ENCODE results near the gene FCER1G.

The FCER1G gene

DNA sequence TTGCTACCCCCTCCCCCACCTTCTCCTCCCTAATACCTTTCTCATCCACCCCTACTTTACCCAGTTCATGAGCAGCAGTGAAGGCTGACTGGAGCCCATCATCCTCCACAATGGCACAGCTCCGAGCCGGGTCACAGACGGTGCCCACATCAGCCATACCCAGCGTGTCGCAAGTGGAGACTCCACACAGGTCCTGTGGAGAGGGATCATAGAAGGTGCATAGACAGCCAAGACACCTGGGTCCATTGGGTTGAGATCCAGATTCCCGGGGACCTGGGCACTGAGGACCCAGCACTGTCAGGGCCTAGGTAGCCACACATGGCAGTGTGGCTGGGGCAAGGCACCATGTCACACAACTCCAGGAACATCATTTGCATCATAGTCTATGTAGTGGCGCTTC is 19.0 kb upstream of the FCER1G start:
- H3K36me3 ChIP-seq (ENCODE audit: insufficient read depth, low read length) = no peaks in the 10 kb centered on the region
- H3K27ac ChIP-seq (ENCODE audit: low read depth, low read length, poor library complexity, severe bottlenecking) = no peak overlapping the region
- H3K4me2 ChIP-seq (ENCODE audit: low read length) = no peak overlapping the region
- no peaks in the 10 kb centered on the region for H3F3A ChIP-seq (ENCODE audit: insufficient read depth, low read length)
- no peaks in the 10 kb centered on the region for H4K20me1 ChIP-seq (ENCODE audit: insufficient read depth, low read length)
- H3K9me2 ChIP-seq (ENCODE audit: low read depth, low read length) = no peaks in the 10 kb centered on the region
- H3K4me1 ChIP-seq (ENCODE audit: insufficient read depth, low read length, severe bottlenecking) = peaks cover 7% of the 10 kb centered on the region
- H3K9ac ChIP-seq (ENCODE audit: low read length) = no peak overlapping the region
- no peak overlapping the region for H3K4me3 ChIP-seq (ENCODE audit: low read depth, low read length, poor library complexity, severe bottlenecking)
- TF ChIP-seq EZH2 (IDR thresholded peaks at IDR 0.05; ENCODE audit: borderline replicate concordance, low read length) (no peak), CTCF (IDR thresholded peaks at IDR 0.05; ENCODE audit: low read length) (no peak)
- H3K9me3 ChIP-seq (ENCODE audit: low read length) = no peaks in the 10 kb centered on the region
- no peaks in the 10 kb centered on the region for H3K27me3 ChIP-seq (ENCODE audit: insufficient read depth, low read length)
- no peak overlapping the region for H2AFZ ChIP-seq (ENCODE audit: low read length)
- no peaks in the 10 kb centered on the region for H3K79me2 ChIP-seq (ENCODE audit: insufficient read depth, low read length)

DNA sequence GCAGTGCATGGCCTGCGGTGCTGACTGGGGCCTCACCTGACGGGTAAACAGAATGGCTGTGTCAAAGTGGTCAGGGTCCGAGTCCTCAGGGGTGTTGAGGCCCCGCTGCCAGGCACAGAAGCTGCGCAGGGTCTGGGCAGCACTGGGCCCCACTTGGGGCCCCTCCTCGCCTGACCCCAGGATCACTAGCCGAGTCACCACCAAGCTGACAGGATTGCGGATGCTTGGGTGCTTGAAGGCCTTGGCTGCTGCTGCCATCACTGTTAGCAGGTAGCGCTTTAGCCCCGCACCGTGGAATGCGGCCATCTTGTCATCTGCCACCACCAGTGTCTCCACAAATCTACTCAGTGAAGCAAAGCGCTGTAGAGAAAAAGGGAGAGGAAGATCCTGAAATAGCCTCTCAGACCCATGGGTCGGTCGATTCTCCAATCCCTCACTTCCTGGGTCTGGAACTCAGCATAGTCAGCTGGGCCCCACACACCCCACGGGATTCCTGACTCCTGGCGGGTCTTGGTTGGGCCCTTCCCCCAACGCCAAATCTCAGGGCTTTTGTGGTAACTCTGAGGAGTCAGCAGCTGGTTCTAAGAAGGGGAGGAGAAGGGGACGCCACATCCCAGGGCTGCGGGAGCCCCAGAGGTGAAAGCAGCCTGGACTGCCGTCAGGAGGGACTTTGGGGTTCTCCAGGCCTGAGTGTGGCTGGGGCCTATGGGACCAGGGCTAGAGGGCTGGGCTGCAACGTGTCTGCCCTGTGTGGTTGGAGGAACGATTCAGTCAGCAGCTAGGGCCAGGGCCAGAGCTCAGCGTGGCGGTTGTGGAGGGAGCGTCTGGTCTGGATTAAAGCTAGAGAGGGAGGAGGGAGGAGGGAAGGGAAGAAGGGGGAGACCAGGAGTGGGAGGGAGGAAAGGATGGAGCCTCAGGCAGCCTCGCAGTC is 18.3 kb upstream of the FCER1G start:
- Histone ChIP-seq H3K9ac (ENCODE audit: low read length) (no peak overlapping the region), H3K4me1 (ENCODE audit: insufficient read depth, low read length, severe bottlenecking) (peaks cover 14% of the 10 kb centered on the region), H3K79me2 (ENCODE audit: insufficient read depth, low read length) (no peaks in the 10 kb centered on the region), H3K4me2 (ENCODE audit: low read length) (no peak overlapping the region), H3K27me3 (ENCODE audit: insufficient read depth, low read length) (no peaks in the 10 kb centered on the region), H4K20me1 (ENCODE audit: insufficient read depth, low read length) (no peaks in the 10 kb centered on the region), H3K27ac (ENCODE audit: low read depth, low read length, poor library complexity, severe bottlenecking) (no peak overlapping the region), H3K4me3 (ENCODE audit: low read depth, low read length, poor library complexity, severe bottlenecking) (no peak overlapping the region), H3F3A (ENCODE audit: insufficient read depth, low read length) (no peaks in the 10 kb centered on the region), H3K36me3 (ENCODE audit: insufficient read depth, low read length) (no peaks in the 10 kb centered on the region), H2AFZ (ENCODE audit: low read length) (no peak overlapping the region), H3K9me3 (ENCODE audit: low read length) (no peaks in the 10 kb centered on the region), H3K9me2 (ENCODE audit: low read depth, low read length) (no peaks in the 10 kb centered on the region)
- TF ChIP-seq EZH2 (IDR thresholded peaks at IDR 0.05; ENCODE audit: borderline replicate concordance, low read length) (no peak), CTCF (IDR thresholded peaks at IDR 0.05; ENCODE audit: low read length) (no peak)

DNA sequence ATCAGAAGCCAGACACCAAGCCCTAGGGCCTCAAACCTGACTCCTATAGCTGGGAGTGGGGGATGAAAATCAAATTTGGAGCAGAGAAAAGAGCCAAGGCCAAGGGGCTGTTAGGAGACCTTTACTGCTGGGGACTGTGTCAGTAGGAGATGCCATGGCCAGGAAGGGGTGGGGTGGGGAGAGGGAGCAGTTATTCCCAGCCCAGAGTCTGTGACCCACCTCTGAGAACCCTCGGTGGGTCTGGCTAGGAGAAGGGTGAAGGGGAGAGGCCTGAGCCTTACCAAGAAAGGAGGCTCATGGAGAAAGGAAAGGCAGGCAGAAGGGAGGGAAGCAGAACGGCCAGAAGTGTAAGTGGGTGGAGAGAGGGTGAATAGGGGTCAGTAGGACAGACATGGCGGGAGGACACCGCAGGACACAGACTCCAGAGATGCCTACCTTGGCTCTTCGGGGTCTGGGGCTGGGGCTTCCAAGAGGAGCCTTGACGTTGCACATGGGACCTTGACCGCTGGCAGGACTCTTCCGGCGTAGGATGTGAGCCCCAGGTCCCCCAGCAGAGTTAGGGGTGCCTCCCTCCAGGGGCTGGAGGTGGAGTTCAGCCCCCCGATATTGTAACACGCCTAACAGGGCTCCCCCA is 17.4 kb upstream of the FCER1G start:
- H3K9me3 ChIP-seq (ENCODE audit: low read length) = no peaks in the 10 kb centered on the region
- no peak overlapping the region for H2AFZ ChIP-seq (ENCODE audit: low read length)
- no peak overlapping the region for H3K4me2 ChIP-seq (ENCODE audit: low read length)
- no peak overlapping the region for H3K9ac ChIP-seq (ENCODE audit: low read length)
- H3K4me3 ChIP-seq (ENCODE audit: low read depth, low read length, poor library complexity, severe bottlenecking) = no peak overlapping the region
- H3K9me2 ChIP-seq (ENCODE audit: low read depth, low read length) = no peaks in the 10 kb centered on the region
- no peak overlapping the region for H3K27ac ChIP-seq (ENCODE audit: low read depth, low read length, poor library complexity, severe bottlenecking)
- no peaks in the 10 kb centered on the region for H3K79me2 ChIP-seq (ENCODE audit: insufficient read depth, low read length)
- no peaks in the 10 kb centered on the region for H3K36me3 ChIP-seq (ENCODE audit: insufficient read depth, low read length)
- no peaks in the 10 kb centered on the region for H3K27me3 ChIP-seq (ENCODE audit: insufficient read depth, low read length)
- no peaks in the 10 kb centered on the region for H4K20me1 ChIP-seq (ENCODE audit: insufficient read depth, low read length)
- H3K4me1 ChIP-seq (ENCODE audit: insufficient read depth, low read length, severe bottlenecking) = peaks cover 16% of the 10 kb centered on the region
- TF ChIP-seq EZH2 (IDR thresholded peaks at IDR 0.05; ENCODE audit: borderline replicate concordance, low read length) = no peak
- no peak for TF ChIP-seq CTCF (IDR thresholded peaks at IDR 0.05; ENCODE audit: low read length)
- no peaks in the 10 kb centered on the region for H3F3A ChIP-seq (ENCODE audit: insufficient read depth, low read length)
